Mucosa of descending colon (tissue), 3 donors: ENCODE results near the gene OSTN. TPM values are rescaled to one million over a fixed set of nuclear protein-coding genes. Genes with fewer than 3 reads are reported as not detected.

Source experiments
- ATAC-seq: fragments of 200-7000 bp; cut with Tn5 transposase; one replicate; pipeline ENCODE4 v1.9.1; 2020; ENCODE audit warnings: mild to moderate bottlenecking, moderate library complexity
- DNase-seq, 3 donors: peaks; one replicate each; pipeline ENCODE4 v3.0.0-alpha.2; 2020
- H3K36me3 ChIP-seq: fragments of 200-600 bp; one replicate; pipeline ENCODE4 v1.8.0; 2021; ENCODE audit warnings: low read depth, mild to moderate bottlenecking
- H3K4me1 ChIP-seq: fragments of 200-600 bp; one replicate; pipeline ENCODE4 v1.8.0; 2021; ENCODE audit warnings: low read depth, mild to moderate bottlenecking
- H3K4me3 ChIP-seq: fragments of 200-600 bp; one replicate; pipeline ENCODE4 v1.8.0; 2021; ENCODE audit warnings: mild to moderate bottlenecking
- H3K9me3 ChIP-seq: fragments of 200-600 bp; one replicate; pipeline ENCODE4 v1.8.0; 2021; ENCODE audit warnings: mild to moderate bottlenecking
- CTCF ChIP-seq: fragments of 200-600 bp; IDR thresholded peaks from one replicate; pipeline ENCODE4 v1.8.0; 2022; ENCODE audit warnings: antibody characterized with exemption, mild to moderate bottlenecking
- intact Hi-C, 2 donors: fragments of 100-400 bp; cut with DNase I in 1 of 2; cut with micrococcal nuclease in 1 of 2; formaldehyde crosslinking; loops; one replicate each; pipeline versions ENCODE4 v1.11.0 to v1.11.1; 2022; cut with DNase I, micrococcal nuclease
- total RNA-seq, 3 donors: library from RNA; stranded (reverse); fragmentation: NEBNext Ultra II Directional in 2 of 3; extraction: Animal tissue kit (Norgen Biotek cat#: 25700) in 2 of 3; gene quantifications; one replicate each; pipeline versions ENCODE4 v1.2.1 to v1.2.4, GENCODE V29; 2021 to 2023
- donor health status: DM: no; HTN: no; CAD: no; lungs with moderate emphysema.
- donor health status: DM: no; HTN: no; CAD: no.
- donor health status: DM: no; HTN: yes; CAD: no.

OSTN gene
- total RNA-seq, 3 donors from 2014 or later = not detected

DNA sequence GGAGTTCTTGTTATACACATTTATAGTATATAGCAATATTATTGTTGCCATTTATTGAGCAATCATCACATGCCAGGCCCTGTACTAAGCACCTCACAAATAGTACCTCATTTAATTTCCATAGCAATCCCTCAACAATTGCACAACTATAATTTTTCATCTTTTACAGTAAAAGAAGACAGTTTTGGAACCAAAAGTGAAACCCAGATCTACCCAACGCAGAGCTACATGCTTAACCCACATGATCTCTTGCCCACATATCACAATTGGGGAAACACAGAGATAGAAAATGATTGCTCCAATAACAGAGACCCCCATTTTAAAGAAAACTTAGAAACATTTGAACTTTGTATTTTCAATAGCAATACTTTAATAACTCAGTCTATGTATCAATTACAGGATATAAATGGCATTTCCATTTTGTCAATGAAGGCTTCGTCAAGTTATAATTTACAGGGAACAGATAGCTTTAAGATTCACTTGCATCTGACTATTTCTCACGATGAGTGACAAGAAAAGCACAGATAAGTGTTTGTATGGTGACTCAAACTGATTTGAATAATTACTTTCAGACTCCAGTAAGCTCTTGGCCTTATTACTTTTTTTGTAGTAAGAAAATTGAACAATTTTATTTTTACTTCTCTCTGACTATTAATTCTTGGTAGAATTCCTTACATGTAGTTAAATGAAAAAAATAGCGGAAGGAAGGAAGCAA is 91.4 kb downstream of the OSTN start:
- intact Hi-C loops = no loop called here
- no peaks in the 10 kb centered on the region for H3K36me3 ChIP-seq
- no peak for TF ChIP-seq CTCF
- DNase-seq = no peak
- no peak overlapping the region for H3K4me3 ChIP-seq
- no peaks in the 10 kb centered on the region for H3K9me3 ChIP-seq
- peak; percentile 47 for ATAC-seq
- H3K4me1 ChIP-seq = no peaks in the 10 kb centered on the region

DNA sequence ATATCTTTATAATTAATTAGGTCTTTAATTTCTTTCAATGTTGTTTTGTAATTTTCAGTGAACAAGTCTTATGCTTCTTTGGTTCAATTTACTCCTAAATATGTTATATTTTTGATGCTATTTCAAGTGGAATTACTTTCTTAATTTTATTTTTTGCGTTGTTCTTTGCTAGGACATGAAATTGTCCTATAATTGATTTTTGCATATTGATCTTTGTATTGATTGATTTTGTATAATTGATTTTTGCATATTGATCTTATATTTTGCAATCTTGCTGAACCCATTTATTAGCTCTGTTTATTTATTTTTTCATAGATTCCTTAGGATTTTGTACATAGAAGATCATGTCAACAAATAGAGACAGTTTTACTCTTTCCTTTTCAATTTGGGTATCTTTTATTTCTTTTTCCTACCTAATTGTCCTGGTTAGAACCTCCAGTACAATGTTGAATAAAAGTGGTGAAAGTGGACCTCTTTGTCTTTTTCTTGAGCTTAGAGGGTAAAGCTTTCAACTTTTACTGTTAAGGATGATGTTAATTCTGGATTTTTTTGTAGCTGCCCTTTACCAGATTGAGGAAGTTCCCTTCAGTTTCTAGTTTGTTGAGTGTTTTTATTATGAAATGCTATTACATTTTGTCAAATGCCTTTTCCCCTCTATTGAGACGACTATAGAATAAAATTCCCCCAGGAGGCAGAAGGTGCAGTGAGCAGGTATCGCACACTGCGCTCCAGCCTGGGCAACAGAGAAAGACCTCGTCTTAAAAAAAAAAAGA is 93.4 kb downstream of the OSTN start:
- no peak for TF ChIP-seq CTCF
- H3K4me3 ChIP-seq = no peak overlapping the region
- DNase-seq (no peak), ATAC-seq (no peak)
- no peaks in the 10 kb centered on the region for H3K36me3 ChIP-seq
- intact Hi-C loops = no loop called here
- H3K4me1 ChIP-seq = no peaks in the 10 kb centered on the region
- H3K9me3 ChIP-seq = no peaks in the 10 kb centered on the region

DNA sequence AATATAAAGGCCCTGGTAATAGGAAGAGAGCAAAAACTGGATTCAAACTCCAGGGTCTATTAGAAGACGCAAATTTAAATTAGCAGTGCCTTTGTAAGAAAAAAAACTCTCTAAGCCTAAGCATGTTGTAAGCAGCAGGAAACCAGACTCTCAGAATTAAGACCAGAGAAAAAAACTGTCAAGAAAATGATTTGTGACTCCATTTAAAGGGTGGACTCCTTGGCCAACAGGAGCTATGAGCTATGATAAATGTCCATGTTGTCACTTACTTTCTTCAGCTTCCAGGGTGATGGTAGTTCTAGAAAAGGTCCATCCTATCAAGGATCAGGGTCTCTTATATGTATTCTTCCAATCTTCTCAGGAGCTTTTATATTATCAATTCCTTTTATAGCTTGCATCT is 95.2 kb downstream of the OSTN start:
- DNase-seq = no peak
- Histone ChIP-seq H3K9me3 (no peaks in the 10 kb centered on the region), H3K4me3 (no peak overlapping the region), H3K4me1 (no peaks in the 10 kb centered on the region), H3K36me3 (no peaks in the 10 kb centered on the region)
- intact Hi-C loops = no loop called here
- no peak for ATAC-seq
- no peak for TF ChIP-seq CTCF

DNA sequence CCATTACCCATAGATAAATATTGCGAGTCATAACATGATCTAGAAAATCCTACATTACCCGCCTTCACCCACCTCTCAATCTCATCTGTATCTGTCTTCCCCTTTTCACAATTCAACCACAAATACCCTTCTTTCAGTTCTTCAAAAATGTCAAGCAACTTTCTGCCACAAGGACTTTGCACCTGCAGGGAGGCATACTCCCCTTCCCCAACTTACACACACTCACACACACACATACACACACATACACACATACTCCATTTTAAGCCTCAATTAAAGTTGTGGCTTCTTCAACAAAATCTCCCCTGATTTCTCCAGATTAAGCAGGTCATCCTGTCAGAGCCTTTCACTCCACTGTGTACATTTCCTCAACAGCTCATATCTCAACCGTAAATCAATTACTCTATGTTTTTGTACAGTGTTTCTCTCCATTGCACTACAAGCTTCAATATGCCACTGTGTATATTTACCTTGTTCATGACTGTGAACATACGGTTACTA is 97.0 kb downstream of the OSTN start:
- Histone ChIP-seq H3K36me3 (no peaks in the 10 kb centered on the region), H3K4me1 (no peaks in the 10 kb centered on the region), H3K4me3 (no peak overlapping the region), H3K9me3 (no peaks in the 10 kb centered on the region)
- DNase-seq (peak in 1 of 3 donors; percentile 17), ATAC-seq (peak; percentile 65)
- intact Hi-C loops = no loop called here
- TF ChIP-seq CTCF = no peak

DNA sequence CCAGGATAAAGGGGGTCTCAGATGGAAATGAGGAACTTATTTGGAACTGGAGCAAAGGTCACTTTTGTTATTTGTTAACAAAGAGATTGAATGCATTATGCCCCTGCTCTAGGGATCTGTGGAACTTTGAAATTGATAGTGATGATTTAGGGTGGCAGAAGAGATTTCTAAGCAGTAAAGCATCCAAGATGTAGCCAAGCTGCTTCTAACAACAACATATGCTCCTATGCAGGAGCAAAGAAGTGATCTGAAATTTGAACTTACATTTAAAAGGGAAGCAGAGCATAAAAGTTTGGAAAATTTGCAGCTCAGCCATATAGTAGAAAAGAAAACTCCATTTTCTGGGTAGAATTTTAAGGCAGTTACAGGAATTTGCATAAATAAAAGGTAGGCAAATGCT is 99.8 kb downstream of the OSTN start:
- H3K36me3 ChIP-seq = no peaks in the 10 kb centered on the region
- TF ChIP-seq CTCF = no peak
- no peak overlapping the region for H3K4me3 ChIP-seq
- DNase-seq (no peak), ATAC-seq (no peak)
- H3K9me3 ChIP-seq = no peaks in the 10 kb centered on the region
- intact Hi-C loops = no loop called here
- H3K4me1 ChIP-seq = no peaks in the 10 kb centered on the region
